SK-N-DZ (cell line): ENCODE measurements around the gene CCDC167. TPM values are rescaled to one million over a fixed set of nuclear protein-coding genes. Genes with fewer than 3 reads are reported as not detected.

ENCODE experiments used
- DNase-seq: peaks from one replicate; pipeline ENCODE4 v3.0.0-alpha.2; 2015; ENCODE audit warnings: low spot score
- polyA plus RNA-seq, 2 experiments: library from polyadenylated mRNA; depleted of rRNA; stranded (reverse); fragments of >200 nt; gene quantifications; 2 replicates each; pipeline ENCODE4 v1.2.3, GENCODE V29; 2014

CCDC167 gene
- 87.4 and 127 TPM in 2 replicates for polyA plus RNA-seq (2014; cell fraction: cytosol; rRNA removed)
- polyA plus RNA-seq (2014; cell fraction: nucleus; rRNA removed): 104 and 118 TPM in 2 replicates

- peak; percentile 99 for DNase-seq
These were observed at the start of gene CCDC167 for GRCh38 chr6:37499433-37500293. CCDC167 (minus strand) TSS chr6:37499893; CDS start chr6:37499863, 30 bp downstream.

- DNase-seq: no peak
These were observed 49.5 kb upstream of the CCDC167 start for GRCh38 chr6:37549154-37549553.

DNA sequence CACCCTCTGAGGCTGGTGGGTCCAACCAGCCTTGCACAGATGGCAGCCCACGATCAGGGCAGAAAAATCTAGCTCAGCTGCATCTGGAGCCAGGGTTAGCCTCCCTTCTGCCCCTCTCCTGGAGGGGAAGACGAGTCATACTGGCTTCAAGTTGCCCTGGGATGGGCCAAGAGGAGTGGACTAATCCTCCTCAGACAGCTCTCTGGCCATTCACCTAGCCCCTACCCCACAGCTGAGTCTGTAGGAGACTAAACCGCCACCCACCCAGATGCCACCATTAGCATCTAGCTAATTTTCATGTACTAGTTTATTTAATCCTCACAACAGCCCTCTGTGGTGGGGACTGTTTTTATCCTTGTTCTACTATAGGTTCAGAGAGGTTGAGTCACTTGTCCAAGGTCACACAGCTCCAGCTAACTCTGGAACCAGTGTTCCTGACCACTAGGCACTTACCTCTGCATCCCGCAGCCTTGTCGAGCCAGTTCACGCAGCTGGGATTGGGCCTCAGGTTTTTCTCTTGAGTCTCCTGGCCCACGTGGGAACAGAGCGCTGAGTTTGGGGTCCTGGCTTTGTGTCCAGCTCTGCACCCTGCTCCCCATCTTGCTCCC lies 48.5 kb upstream of the CCDC167 start:
- no peak for DNase-seq

DNA sequence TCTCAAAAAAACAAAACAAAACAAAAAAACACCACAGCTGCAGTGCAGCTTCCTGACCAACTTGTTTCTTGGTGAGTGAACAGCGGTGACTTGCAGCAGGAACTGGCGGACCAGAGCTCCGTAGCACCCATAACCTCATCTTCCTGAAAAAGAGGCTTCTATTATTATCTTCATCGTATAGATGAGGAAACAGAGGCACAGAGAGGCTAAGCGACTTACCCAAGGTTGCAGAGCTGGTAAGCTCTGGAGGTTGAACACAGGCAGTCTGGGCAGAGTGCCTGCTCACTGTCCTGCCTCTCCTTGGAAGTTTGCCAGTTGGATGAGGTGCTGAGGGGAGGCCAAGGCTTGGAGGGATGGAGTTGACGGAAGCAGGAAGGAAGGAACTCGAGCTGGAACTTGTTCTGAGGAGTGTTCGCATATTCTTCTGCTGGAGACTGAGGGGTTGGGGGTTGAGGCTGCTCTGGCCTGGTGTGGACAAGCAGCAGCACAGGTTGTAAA lies 47.9 kb upstream of the CCDC167 start:
- DNase-seq: no peak

- no peak for DNase-seq
These were observed 46.6 kb upstream of the CCDC167 start for GRCh38 chr6:37546141-37546871.

GRCh38 chr6:37544530-37544929 lies 44.8 kb upstream of the CCDC167 start:
- no peak for DNase-seq

- peak; percentile 57 for DNase-seq
These were observed 43.7 kb upstream of the CCDC167 start for GRCh38 chr6:37543361-37543760.

DNA sequence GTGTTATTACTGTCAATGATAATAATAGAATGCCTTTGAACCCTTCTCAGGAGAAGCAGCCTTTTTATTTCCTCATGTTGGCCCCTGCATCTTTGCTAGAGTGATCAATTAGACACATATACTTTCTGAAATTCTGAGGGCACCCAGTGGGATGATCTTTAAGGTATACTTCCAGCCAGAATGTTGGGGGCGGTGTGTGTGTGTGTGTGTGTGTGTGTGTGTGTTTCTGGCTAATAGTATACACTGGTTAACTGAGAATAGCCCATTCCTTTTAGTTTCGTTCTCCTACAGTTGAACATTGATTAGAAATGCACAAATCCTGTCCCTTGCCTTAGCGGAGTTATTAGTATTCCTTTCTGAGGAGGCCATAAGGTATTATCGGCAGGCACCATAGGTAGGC lies 41.7 kb upstream of the CCDC167 start:
- DNase-seq: no peak

GRCh38 chr6:37540390-37540789 lies 40.7 kb upstream of the CCDC167 start:
- DNase-seq: no peak

GRCh38 chr6:37540029-37540352 lies 40.3 kb upstream of the CCDC167 start:
- DNase-seq: no peak

- DNase-seq: no peak
These were observed 39.7 kb upstream of the CCDC167 start for GRCh38 chr6:37539171-37540028.

DNA sequence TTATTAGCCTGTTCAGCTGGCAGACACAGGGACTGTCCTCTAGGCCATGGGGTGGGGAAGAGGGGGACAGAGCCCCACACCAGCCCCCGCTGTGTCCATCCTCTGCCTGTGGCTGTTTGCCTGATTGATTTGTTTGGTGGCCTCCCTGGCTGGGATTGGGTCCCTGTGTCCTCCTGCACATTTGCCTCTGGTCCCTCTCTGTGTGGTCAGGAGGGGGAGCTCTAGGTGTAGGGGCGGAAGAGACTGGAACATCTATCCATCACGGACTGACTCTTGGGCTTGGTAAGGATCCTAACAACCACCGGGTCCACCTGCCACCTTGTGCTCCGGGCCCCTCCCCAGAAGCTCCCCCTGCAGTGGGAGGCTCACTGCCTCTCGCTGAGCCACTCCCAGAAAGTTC lies 38.4 kb upstream of the CCDC167 start:
- no peak for DNase-seq

GRCh38 chr6:37537548-37537947 lies 37.9 kb upstream of the CCDC167 start:
- no peak for DNase-seq

- DNase-seq: no peak
These were observed 36.9 kb upstream of the CCDC167 start for GRCh38 chr6:37536491-37537190.

- no peak for DNase-seq
These were observed 36.2 kb upstream of the CCDC167 start for GRCh38 chr6:37535759-37536490.

DNA sequence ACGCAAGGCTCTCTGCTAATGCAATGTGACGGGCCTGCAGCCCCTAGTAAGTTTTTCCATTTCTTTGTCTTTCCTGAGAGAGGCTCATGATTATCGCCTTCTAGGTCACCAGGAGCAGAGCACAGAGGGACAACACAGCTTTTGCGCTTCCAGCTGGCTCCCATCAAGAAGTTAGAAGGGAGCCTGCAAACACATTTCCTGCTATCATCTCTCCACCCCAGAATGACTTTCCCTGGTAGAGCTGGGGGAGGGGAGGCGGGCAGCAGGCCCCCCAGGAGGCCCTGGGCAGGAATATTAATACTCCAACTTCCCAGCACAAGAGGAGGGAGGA lies 35.7 kb upstream of the CCDC167 start:
- no peak for DNase-seq

DNA sequence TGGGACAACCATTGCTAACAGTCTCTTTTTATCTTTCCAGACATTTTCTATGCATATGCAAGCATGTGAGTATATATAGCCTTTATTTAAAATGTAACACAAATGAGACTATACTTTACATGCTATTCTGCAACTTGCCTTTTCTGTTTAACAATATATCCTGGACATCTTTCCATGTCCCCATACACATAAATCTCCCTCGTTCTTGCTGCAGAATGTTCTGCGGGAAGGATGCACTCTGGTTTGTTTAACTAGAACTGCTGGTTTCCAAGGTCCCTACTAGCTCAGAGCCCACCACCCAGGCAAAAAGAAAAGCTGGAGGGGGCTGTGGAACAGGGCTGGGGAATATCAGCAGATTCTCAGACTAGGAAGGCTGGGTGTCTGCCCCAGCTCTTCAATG lies 35.2 kb upstream of the CCDC167 start:
- DNase-seq: no peak

DNA sequence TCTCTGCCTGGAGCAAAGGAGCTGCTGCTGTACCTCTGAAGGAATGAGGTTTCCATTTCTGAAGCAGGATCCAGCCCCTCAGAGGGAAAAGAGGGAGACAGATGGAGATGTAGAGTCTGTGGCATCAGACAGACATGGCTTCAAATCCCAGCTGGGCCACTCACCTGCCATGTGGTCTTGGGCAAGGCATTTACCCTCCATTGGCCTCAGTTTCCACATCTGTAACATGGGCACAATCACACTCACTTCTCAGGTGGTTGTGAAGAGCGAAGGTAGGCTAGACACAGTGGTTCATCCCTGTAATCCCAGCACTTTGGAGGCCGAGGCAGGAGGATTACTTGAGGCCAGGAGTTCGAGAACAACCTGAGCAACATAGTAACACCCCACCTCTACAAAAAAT lies 32.4 kb upstream of the CCDC167 start:
- no peak for DNase-seq

- DNase-seq: no peak
These were observed 31.8 kb upstream of the CCDC167 start for GRCh38 chr6:37531437-37532036.

- DNase-seq: no peak
These were observed 31.3 kb upstream of the CCDC167 start for GRCh38 chr6:37531026-37531425.
